SK-N-SH (cell line): Measurements from ENCODE around the gene CNTNAP2. TPM values are rescaled to one million over a fixed set of nuclear protein-coding genes. Genes with fewer than 3 reads are reported as not detected.
A peak's percentile ranks its signal among the peaks of the same experiment; 100 is the strongest.

ENCODE experiments used
- CTCF ChIA-PET: fragments of 300-600, 350-600 bp; formaldehyde crosslinking; extraction: SDS; loops from one replicate; lab custom pipeline; 2021; lab: Yijun Ruan, JAX
- POLR2A ChIA-PET: fragments of 350-600 bp; sonication (Branson Sonifier 250); formaldehyde crosslinking; extraction: SDS; loops from one replicate; lab custom pipeline; 2020; ENCODE audit warnings: antibody characterized with exemption, inconsistent platforms; lab: Yijun Ruan, JAX
- DNase-seq: peaks from one replicate; pipeline ENCODE4 v3.0.0; 2012
- H2AFZ ChIP-seq: fragments of 200-600 bp; sonication (generic); 2 replicates; pipeline ENCODE4 v1.8.1; 2016; ENCODE audit warnings: antibody characterized with exemption, mild to moderate bottlenecking, low read depth
- H3F3A ChIP-seq: fragments of 200-600 bp; sonication (generic); replicated peaks from 2 replicates; pipeline ENCODE3; 2016; ENCODE audit warnings: antibody characterized with exemption, mild to moderate bottlenecking; ENCODE audit not compliant: insufficient read depth
- H3K27ac ChIP-seq, 2 experiments: fragments of 200-500 bp in 1 of 2; fragments of 200-600 bp in 1 of 2; sonication (Bioruptor generic) in 1 of 2; sonication (generic), shearing (Covaris generic) in 1 of 2; 2 replicates each; pipeline versions ENCODE4 v1.5.1 to v1.6.1; 2014 to 2016; ENCODE audit warnings: low read depth in 2 of 2, inconsistent platforms in 1 of 2, low read length in 1 of 2, mild to moderate bottlenecking in 1 of 2, mixed read lengths in 1 of 2
- H3K27me3 ChIP-seq: fragments of 200-600 bp; sonication (generic), shearing (Covaris generic); 2 replicates; pipeline ENCODE4 v1.6.1; 2016; ENCODE audit warnings: mixed run types; ENCODE audit not compliant: insufficient read depth
- H3K36me3 ChIP-seq, 2 experiments: fragments of 200-500 bp in 1 of 2; fragments of 200-600 bp in 1 of 2; sonication (Bioruptor generic) in 1 of 2; sonication (generic) in 1 of 2; replicated peaks in 1 of 2; 2 replicates each; pipeline versions ENCODE3 to v1.5.1; 2014 to 2016; ENCODE audit warnings: low read length in 1 of 2, mild to moderate bottlenecking in 1 of 2; ENCODE audit not compliant: insufficient read depth in 2 of 2, control insufficient read depth in 1 of 2
- H3K4me1 ChIP-seq, 2 experiments: fragments of 200-500 bp in 1 of 2; fragments of 200-600 bp in 1 of 2; sonication (Bioruptor generic) in 1 of 2; sonication (generic), shearing (Covaris generic) in 1 of 2; 2 replicates each; pipeline versions ENCODE4 v1.5.1 to v1.6.1; 2014 to 2016; ENCODE audit warnings: low read depth in 1 of 2, low read length in 1 of 2, mixed run types in 1 of 2; ENCODE audit not compliant: insufficient read depth in 2 of 2, control insufficient read depth in 1 of 2
- H3K4me2 ChIP-seq: fragments of 200-600 bp; sonication (generic), shearing (Covaris generic); 2 replicates; pipeline ENCODE4 v1.6.1; 2017; ENCODE audit warnings: mixed run types
- H3K4me3 ChIP-seq, 2 experiments: fragments of 200-500 bp in 1 of 2; fragments of 200-600 bp in 1 of 2; sonication (Bioruptor generic) in 1 of 2; sonication (generic), shearing (Covaris generic) in 1 of 2; 2 replicates each; pipeline versions ENCODE4 v1.5.1 to v1.8.1; 2014 to 2016; ENCODE audit warnings: low read depth in 2 of 2, inconsistent platforms in 1 of 2, low read length in 1 of 2, mild to moderate bottlenecking in 1 of 2, mixed read lengths in 1 of 2, moderate library complexity in 1 of 2
- H3K79me2 ChIP-seq: fragments of 200-600 bp; sonication (generic); 2 replicates; pipeline ENCODE4 v1.8.1; 2017; ENCODE audit warnings: mild to moderate bottlenecking; ENCODE audit not compliant: insufficient read depth
- H3K9ac ChIP-seq: fragments of 200-600 bp; sonication (generic); 2 replicates; pipeline ENCODE4 v1.6.1; 2017; ENCODE audit warnings: mixed run types
- H3K9me2 ChIP-seq: fragments of 200-600 bp; sonication (generic); 2 replicates; pipeline ENCODE4 v1.6.1; 2017; ENCODE audit warnings: mixed run types
- H3K9me3 ChIP-seq: fragments of 200-600 bp; sonication (generic); 2 replicates; pipeline ENCODE4 v1.6.1; 2017; ENCODE audit warnings: mixed run types, mild to moderate bottlenecking, moderate library complexity
- H4K20me1 ChIP-seq: fragments of 200-600 bp; sonication (generic); 2 replicates; pipeline ENCODE4 v1.6.1; 2017; ENCODE audit warnings: mild to moderate bottlenecking, mixed run types; ENCODE audit not compliant: insufficient read depth
- EP300 ChIP-seq, 2 experiments: IDR thresholded peaks; 2 replicates each; pipeline versions ENCODE4 v1.4.0 to v1.6.1; 2012; ENCODE audit warnings: borderline replicate concordance in 1 of 2, low read depth in 1 of 2, low read length in 1 of 2
- FOXM1 ChIP-seq: IDR thresholded peaks from 2 replicates; pipeline ENCODE4 v1.4.0; 2012; ENCODE audit warnings: low read depth, mild to moderate bottlenecking
- GABPA ChIP-seq: IDR thresholded peaks from 2 replicates; pipeline ENCODE4 v1.4.0; 2012; ENCODE audit warnings: low read depth, mild to moderate bottlenecking
- GATA2 ChIP-seq: sonication (generic); formaldehyde crosslinking; IDR thresholded peaks from 2 replicates; pipeline ENCODE4 v1.5.0; 2020; ENCODE audit warnings: mild to moderate bottlenecking, missing genetic modification reagents
- JUND ChIP-seq: IDR thresholded peaks from 2 replicates; pipeline ENCODE4 v1.4.0; 2012
- SIN3A ChIP-seq: IDR thresholded peaks from 2 replicates; pipeline ENCODE4 v1.6.1; 2012; ENCODE audit warnings: low read depth, mild to moderate bottlenecking, low read length, moderate library complexity, borderline replicate concordance
- SMC3 ChIP-seq: IDR thresholded peaks from 2 replicates; pipeline ENCODE4 v1.6.1; 2012; ENCODE audit warnings: low read depth, low read length, improper control_type of control experiment
- TAF1 ChIP-seq: IDR thresholded peaks from 2 replicates; pipeline ENCODE4 v1.6.1; 2012; ENCODE audit warnings: low read depth, mild to moderate bottlenecking, low read length, moderate library complexity, borderline replicate concordance
- TCF12 ChIP-seq: IDR thresholded peaks from 2 replicates; pipeline ENCODE4 v1.4.0; 2012
- TEAD4 ChIP-seq: IDR thresholded peaks from 2 replicates; pipeline ENCODE4 v1.4.0; 2012; ENCODE audit warnings: mild to moderate bottlenecking, borderline replicate concordance; ENCODE audit not compliant: insufficient read depth
- USF1 ChIP-seq: IDR thresholded peaks from 2 replicates; pipeline ENCODE4 v1.4.0; 2012; ENCODE audit warnings: low read depth, borderline replicate concordance
- ZBTB33 ChIP-seq: IDR thresholded peaks from 2 replicates; pipeline ENCODE4 v1.4.0; 2012; ENCODE audit warnings: low read depth, borderline replicate concordance
- WGBS: methylation state at CpG from one replicate; pipeline ENCODE4 v1.1.6; 2017; ENCODE audit warnings: low lambda C conversion rate; 5-methylcytosine and 5-hydroxymethylcytosine counted together
- polyA plus RNA-seq, 3 experiments: library from polyadenylated mRNA; depleted of rRNA; stranded (reverse); fragments of >200 nt; gene quantifications; 2 replicates each; pipeline ENCODE4 v1.2.3, GENCODE V29; 2012
- TF ChIP-seq, protein P1 (sequence below): IDR thresholded peaks from 2 replicates; pipeline ENCODE4 v1.6.1; 2012; ENCODE audit warnings: mild to moderate bottlenecking, low read depth, low read length, moderate library complexity
- TF ChIP-seq, protein P2 (sequence below): fragments of 150-350 bp; IDR thresholded peaks from 2 replicates; pipeline ENCODE4 v1.6.1; 2016; ENCODE audit warnings: mild to moderate bottlenecking, low read depth, low read length

CNTNAP2 gene
- polyA plus RNA-seq, 1 of the 3 experiments (the other 2 are of a cell fraction) = 3.4 TPM

DNA sequence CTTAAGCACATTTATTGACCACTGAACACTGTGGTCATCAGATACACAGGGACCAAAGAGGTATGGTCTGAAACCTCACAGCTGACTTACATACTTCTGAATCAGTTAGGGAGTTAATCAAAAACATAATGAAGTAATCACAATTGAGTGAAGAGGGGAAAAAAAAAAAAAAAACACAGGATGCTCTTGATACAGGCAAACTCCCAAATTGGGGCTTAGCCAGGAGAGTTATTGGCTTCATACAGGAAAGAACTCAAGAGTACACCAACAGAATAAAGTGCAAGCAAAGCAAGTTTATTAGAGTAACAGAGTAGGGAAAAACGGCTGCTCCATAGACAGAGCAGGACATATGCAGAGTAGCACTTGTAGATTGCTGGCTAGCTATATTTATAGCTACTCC lies 917.0 kb downstream of the CNTNAP2 start (continued):
- TF ChIP-seq, protein P1, sequence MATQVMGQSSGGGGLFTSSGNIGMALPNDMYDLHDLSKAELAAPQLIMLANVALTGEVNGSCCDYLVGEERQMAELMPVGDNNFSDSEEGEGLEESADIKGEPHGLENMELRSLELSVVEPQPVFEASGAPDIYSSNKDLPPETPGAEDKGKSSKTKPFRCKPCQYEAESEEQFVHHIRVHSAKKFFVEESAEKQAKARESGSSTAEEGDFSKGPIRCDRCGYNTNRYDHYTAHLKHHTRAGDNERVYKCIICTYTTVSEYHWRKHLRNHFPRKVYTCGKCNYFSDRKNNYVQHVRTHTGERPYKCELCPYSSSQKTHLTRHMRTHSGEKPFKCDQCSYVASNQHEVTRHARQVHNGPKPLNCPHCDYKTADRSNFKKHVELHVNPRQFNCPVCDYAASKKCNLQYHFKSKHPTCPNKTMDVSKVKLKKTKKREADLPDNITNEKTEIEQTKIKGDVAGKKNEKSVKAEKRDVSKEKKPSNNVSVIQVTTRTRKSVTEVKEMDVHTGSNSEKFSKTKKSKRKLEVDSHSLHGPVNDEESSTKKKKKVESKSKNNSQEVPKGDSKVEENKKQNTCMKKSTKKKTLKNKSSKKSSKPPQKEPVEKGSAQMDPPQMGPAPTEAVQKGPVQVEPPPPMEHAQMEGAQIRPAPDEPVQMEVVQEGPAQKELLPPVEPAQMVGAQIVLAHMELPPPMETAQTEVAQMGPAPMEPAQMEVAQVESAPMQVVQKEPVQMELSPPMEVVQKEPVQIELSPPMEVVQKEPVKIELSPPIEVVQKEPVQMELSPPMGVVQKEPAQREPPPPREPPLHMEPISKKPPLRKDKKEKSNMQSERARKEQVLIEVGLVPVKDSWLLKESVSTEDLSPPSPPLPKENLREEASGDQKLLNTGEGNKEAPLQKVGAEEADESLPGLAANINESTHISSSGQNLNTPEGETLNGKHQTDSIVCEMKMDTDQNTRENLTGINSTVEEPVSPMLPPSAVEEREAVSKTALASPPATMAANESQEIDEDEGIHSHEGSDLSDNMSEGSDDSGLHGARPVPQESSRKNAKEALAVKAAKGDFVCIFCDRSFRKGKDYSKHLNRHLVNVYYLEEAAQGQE = no peak

GRCh38 chr7:147041438-147041837 lies 924.8 kb downstream of the CNTNAP2 start:
- H4K20me1 ChIP-seq = no peaks in the 10 kb centered on the region
- no peak overlapping the region for H3K9ac ChIP-seq
- H3K4me1 ChIP-seq = no peaks in the 10 kb centered on the region
- H2AFZ ChIP-seq = no peak overlapping the region
- H3K4me3 ChIP-seq = no peak overlapping the region
- WGBS = 80% methylated on average over 2 of the region's 2 CpGs
- CTCF ChIA-PET = no interaction called here
- H3K4me2 ChIP-seq = no peak overlapping the region
- DNase-seq = no peak
- no peaks in the 10 kb centered on the region for H3K9me3 ChIP-seq
- no peaks in the 10 kb centered on the region for H3K27me3 ChIP-seq
- no peak for TF ChIP-seq ZBTB33
- TF ChIP-seq FOXM1 = no peak
- no peak for TF ChIP-seq TEAD4
- no peaks in the 10 kb centered on the region for H3F3A ChIP-seq
- H3K27ac ChIP-seq = no peak overlapping the region
- H3K36me3 ChIP-seq = no peaks in the 10 kb centered on the region
- H3K9me2 ChIP-seq = no peaks in the 10 kb centered on the region; the same call in 1 of the 2 replicates
- POLR2A ChIA-PET = no interaction called here
- no peaks in the 10 kb centered on the region for H3K79me2 ChIP-seq

DNA sequence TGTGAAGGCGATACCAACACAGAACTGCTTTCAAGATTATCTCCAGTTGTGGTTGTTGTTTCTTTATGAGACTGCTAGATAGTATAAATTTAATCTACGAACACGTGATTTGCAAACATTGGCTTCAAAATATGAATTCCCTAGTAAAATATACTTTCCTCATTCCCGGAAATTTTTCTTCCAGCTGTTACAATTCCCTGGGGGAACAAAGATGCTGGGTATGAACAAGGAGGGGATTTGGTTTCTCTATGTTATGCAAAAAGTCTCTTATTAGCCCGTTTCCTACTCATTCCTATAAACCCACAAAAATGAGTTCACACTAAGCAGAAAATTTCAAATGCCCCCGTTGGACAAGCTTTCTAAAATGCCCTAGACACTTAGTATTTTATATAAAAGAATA lies 928.3 kb downstream of the CNTNAP2 start:
- no peak overlapping the region for H3K9ac ChIP-seq

More for the DNA sequence above, 928.3 kb downstream of the CNTNAP2 start:
- H3K27ac ChIP-seq = no peak overlapping the region
- H3F3A ChIP-seq = no peaks in the 10 kb centered on the region
- H3K4me2 ChIP-seq = no peak overlapping the region
- no peaks in the 10 kb centered on the region for H4K20me1 ChIP-seq
- no peaks in the 10 kb centered on the region for H3K36me3 ChIP-seq
- no peak overlapping the region for H3K4me3 ChIP-seq
- no peaks in the 10 kb centered on the region for H3K4me1 ChIP-seq
- H2AFZ ChIP-seq = peak overlapping the region; percentile 20; the same call in 1 of the 2 replicates
- no peak for DNase-seq
- ChIA-PET POLR2A (no interaction called here), CTCF (interaction anchor here (1.6 kb wide), 1 partner anchor 11 kb away, joined by 4 read pairs; no protein-coding TSS in a partner anchor)
- no peaks in the 10 kb centered on the region for H3K79me2 ChIP-seq
- no peaks in the 10 kb centered on the region for H3K9me3 ChIP-seq
- no peaks in the 10 kb centered on the region for H3K27me3 ChIP-seq
- WGBS = 61% methylated on average over 6 of the region's 6 CpGs
- TF ChIP-seq SMC3 (no peak), TCF12 (no peak), USF1 (no peak), EP300 (IDR thresholded peaks at IDR 0.05; ENCODE audit: borderline replicate concordance in 1 of 2, low read depth in 1 of 2, low read length in 1 of 2) (no peak), GABPA (no peak), SIN3A (no peak), TAF1 (no peak), GATA2 (no peak), ZBTB33 (no peak), JUND (no peak)
- TF ChIP-seq, protein P2, sequence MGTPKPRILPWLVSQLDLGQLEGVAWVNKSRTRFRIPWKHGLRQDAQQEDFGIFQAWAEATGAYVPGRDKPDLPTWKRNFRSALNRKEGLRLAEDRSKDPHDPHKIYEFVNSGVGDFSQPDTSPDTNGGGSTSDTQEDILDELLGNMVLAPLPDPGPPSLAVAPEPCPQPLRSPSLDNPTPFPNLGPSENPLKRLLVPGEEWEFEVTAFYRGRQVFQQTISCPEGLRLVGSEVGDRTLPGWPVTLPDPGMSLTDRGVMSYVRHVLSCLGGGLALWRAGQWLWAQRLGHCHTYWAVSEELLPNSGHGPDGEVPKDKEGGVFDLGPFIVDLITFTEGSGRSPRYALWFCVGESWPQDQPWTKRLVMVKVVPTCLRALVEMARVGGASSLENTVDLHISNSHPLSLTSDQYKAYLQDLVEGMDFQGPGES = no peak
- no peaks in the 10 kb centered on the region for H3K9me2 ChIP-seq
